Uterus (tissue), 2 donors: ENCODE results near the gene MMP17.

Experiments used
- CTCF ChIP-seq, 4 experiments: fragments of 200-600 bp in 2 of 4; fragments of 450-650 bp in 2 of 4; sonication (generic) in 2 of 4; IDR thresholded peaks; one replicate each; pipeline ENCODE4 v1.5.1; 2016 to 2019; ENCODE audit warnings: antibody characterized with exemption in 4 of 4, mild to moderate bottlenecking in 2 of 4, moderate library complexity in 1 of 4
- POLR2A ChIP-seq, 2 donors: fragments of 450-650 bp; IDR thresholded peaks; one replicate each; pipeline ENCODE4 v1.6.1; 2016; ENCODE audit warnings: antibody characterized with exemption in 2 of 2, mild to moderate bottlenecking in 1 of 2, moderate library complexity in 1 of 2

- TF ChIP-seq CTCF (IDR thresholded peaks at IDR 0.05) (no peak), POLR2A (IDR thresholded peaks at IDR 0.05) (no peak)
Measured at GRCh38 chr12:131895640-131896079, 67.5 kb downstream of the MMP17 start.
